Measurements from ENCODE around the gene NIT1.

NIT1 gene

GRCh38 chr1:161164901-161165610, 47.2 kb downstream of the NIT1 start:
- DNase-seq = no peak
- in situ Hi-C loops (cut with HindIII; ENCODE audit: low pct_ligation_motif_present, low pct_unique_long_range_greater_than_20kb, low sequenced_read_pairs) = no loop called here

DNA sequence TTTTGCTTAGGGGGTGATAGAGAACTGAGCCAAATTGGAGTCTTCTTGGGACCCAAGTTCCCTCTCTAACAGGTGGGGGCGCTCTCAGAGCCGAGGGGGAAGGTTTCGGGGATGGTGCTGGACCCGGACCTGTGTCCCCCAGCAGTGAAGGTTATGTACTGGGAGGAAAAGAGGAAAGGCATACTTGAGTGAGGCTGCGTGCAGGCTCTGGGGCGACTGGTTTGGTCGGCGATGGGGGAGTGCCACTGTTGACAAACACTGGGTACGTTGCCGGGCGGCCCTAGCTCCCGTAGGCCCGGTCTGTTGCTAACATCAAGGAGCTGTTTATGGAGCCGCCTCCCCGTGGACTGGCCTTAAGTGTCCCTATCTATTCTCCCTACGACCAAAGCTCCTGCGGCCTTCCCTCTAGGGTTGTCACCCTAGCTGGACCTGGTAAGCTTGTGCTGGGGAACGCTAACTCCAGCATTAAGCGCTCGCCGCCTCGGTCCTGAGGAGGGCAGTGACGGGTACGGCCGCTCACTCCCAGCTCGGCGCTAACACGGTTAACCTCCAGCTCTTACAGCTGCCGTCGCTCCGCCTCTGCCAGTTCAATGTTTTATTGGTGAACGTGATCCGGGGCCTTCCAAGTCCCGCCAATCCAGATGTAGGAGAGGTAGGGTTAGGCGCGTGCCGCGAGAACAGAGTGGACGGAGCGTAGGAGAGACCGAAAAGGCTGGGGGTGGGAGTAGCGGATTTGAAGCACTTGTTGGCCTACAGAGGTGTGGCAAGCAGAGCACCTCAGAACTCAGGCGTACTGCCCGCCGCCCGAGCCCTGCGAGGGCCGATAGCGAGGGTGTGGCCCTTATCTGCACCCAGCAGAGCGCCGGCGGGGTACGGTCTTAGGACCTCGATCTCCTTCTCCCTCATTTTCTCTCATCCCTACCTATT, 48.1 kb downstream of the NIT1 start, which contains the start of gene PPOX:
Gene PPOX, plus strand, starts transcription at position 685 of the 927 bp plus-strand sequence. CDS start 422 bp downstream, outside the sequence.
- in situ Hi-C loops (cut with HindIII; ENCODE audit: low pct_ligation_motif_present, low pct_unique_long_range_greater_than_20kb, low sequenced_read_pairs) = no loop called here
- DNase-seq = peak; percentile 99

- in situ Hi-C loops (cut with HindIII; ENCODE audit: low pct_ligation_motif_present, low pct_unique_long_range_greater_than_20kb, low sequenced_read_pairs) = no loop called here
- DNase-seq = peak; percentile 30
These were observed 49.0 kb downstream of the NIT1 start for GRCh38 chr1:161166669-161167548.

GRCh38 chr1:161168906-161169305, 51.0 kb downstream of the NIT1 start:
- in situ Hi-C loops (cut with HindIII; ENCODE audit: low pct_ligation_motif_present, low pct_unique_long_range_greater_than_20kb, low sequenced_read_pairs) = no loop called here
- DNase-seq = no peak
